BLaER1 treated with 17β-estradiol and CSF1 and Interleukin-3, amounts not matched to agents 10 nM and 100 nM (cell line): Measurements from ENCODE around the gene PSEN2.
A peak's percentile ranks its signal among the peaks of the same experiment; 100 is the strongest.
"Not testable (repeated sequence)": the region's sequence is repeated elsewhere in the genome, so short reads cannot be mapped to it uniquely, and the experiment has no call there.

Experiments
- H3K27ac ChIP-seq, 11 experiments: shearing (Covaris generic); formaldehyde crosslinking; 2 replicates each; pipeline ENCODE4 v1.8.1; 2022
- H3K27me3 ChIP-seq, 11 experiments: shearing (Covaris generic); formaldehyde crosslinking; 2 replicates each; pipeline ENCODE4 v1.8.1; 2022
- H3K36me3 ChIP-seq, 11 experiments: shearing (Covaris generic); formaldehyde crosslinking; 2 replicates each; pipeline ENCODE4 v1.8.1; 2022
- H3K4me1 ChIP-seq, 10 experiments: shearing (Covaris generic); formaldehyde crosslinking; 2 replicates each; pipeline ENCODE4 v1.8.1; 2022
- H3K4me2 ChIP-seq, 11 experiments: shearing (Covaris generic); formaldehyde crosslinking; 2 replicates each; pipeline ENCODE4 v1.8.1; 2022
- H3K4me3 ChIP-seq, 10 experiments: shearing (Covaris generic); formaldehyde crosslinking; 2 replicates each; pipeline ENCODE4 v1.8.1; 2022
- H3K9ac ChIP-seq, 11 experiments: shearing (Covaris generic); formaldehyde crosslinking; 2 replicates each; pipeline ENCODE4 v1.8.1; 2022
- H3K9me3 ChIP-seq, 11 experiments: shearing (Covaris generic); formaldehyde crosslinking; replicated peaks in 1 of 11; 2 replicates each; pipeline ENCODE4 v1.8.1; 2022
- H4K20me1 ChIP-seq, 11 experiments: shearing (Covaris generic); formaldehyde crosslinking; 2 replicates each; pipeline ENCODE4 v1.8.1; 2022
- Cebpa-rat ChIP-seq, 11 experiments: shearing (Covaris generic); IDR thresholded peaks; 2 replicates each; pipeline ENCODE4 v1.8.1; 2022

The PSEN2 gene

DNA sequence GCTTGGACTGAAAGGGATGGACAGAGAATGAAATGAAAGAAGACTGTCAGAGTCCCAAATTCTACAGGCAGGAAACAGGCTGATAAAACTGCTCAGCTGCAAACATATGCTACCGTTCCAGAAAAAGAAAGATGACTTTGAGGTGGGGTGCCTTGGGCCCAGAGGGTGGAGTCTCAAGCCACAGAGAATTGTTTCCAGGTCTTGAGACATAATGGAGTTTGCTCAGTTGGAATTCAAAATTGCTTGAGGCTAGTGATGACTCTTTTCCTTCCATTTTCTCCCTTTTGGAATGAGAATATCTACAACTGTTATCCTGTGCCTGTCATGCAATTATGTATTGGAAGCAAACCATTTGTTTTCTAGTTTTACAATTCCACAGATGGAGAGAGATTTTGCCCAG, 23.6 kb upstream of the PSEN2 start:
- Histone ChIP-seq H3K27ac (no peak overlapping the region), H3K27me3 (no peaks in the 10 kb centered on the region), H3K9ac (no peak overlapping the region), H3K4me2 (peak overlapping the region in 9 of 11 experiments; percentile 0 to 51 (median 23); a peak in 13 of 22 replicates), H3K9me3 (peaks cover 0 to 16% (median 0%) of the 10 kb centered on the region in 11 experiments; a peak in 5 of 22 replicates), H3K4me1 (peaks cover 0 to 30% (median 19%) of the 10 kb centered on the region in 10 experiments; a peak in 14 of 20 replicates), H4K20me1 (no peaks in the 10 kb centered on the region), H3K4me3 (no peak overlapping the region), H3K36me3 (no peaks in the 10 kb centered on the region)
- no peak for TF ChIP-seq Cebpa-rat (IDR thresholded peaks at IDR 0.05)

DNA sequence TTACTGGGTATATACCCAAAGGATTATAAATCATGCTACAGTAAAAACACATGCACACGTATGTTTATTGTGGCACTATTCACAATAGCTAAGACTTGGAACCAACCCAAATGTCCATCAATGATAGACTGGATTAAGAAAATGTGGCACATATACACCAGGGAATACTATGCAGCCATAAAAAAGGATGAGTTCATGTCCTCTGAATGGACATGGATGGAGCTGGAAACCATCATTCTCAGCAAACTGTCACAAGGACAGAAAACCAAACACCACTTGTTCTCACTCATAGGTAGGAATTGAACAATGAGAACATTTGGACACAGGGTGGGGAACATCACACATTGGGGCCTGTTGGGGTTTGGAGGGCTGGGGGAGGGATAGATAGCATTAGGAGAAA, 15.9 kb upstream of the PSEN2 start:
- peaks cover 0 to 13% (median 5%) of the 10 kb centered on the region in 11 experiments; a peak in 6 of 22 replicates for H3K9me3 ChIP-seq
- H3K27me3 ChIP-seq, H3K4me2 ChIP-seq, H3K27ac ChIP-seq, H3K36me3 ChIP-seq, H3K4me3 ChIP-seq, H4K20me1 ChIP-seq, H3K9ac ChIP-seq, H3K4me1 ChIP-seq: not testable (repeated sequence)

DNA sequence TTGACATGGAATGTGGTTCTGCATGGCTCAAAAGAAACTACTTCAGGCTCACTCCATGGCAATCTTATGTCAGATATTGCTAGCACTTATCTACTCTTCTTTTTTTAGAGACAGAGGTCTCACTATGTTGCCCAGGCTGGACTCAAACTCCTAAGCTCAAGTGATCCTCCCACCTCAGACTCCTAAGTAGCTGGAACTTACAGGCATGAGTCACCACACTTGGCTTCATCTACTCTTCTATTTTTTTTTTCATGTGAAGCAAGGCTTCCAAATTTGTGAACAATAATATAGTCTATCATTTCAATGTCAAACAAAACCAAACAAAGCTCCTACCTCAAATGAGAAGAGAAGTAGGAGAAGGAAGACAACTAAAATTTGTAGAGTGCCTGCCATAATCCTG, 7.5 kb upstream of the PSEN2 start:
- no peaks in the 10 kb centered on the region for H3K9me3 ChIP-seq
- H3K27ac ChIP-seq, result peak overlapping the region in 2 of 11 experiments; percentile 21 to 24; a peak in 2 of 22 replicates
- H4K20me1 ChIP-seq, result no peaks in the 10 kb centered on the region
- peaks cover 20 to 32% (median 23%) of the 10 kb centered on the region in 10 experiments for H3K4me1 ChIP-seq
- H3K36me3 ChIP-seq, result no peaks in the 10 kb centered on the region
- H3K27me3 ChIP-seq, result no peaks in the 10 kb centered on the region
- no peak overlapping the region for H3K9ac ChIP-seq
- H3K4me3 ChIP-seq, result no peak overlapping the region
- no peak for TF ChIP-seq Cebpa-rat (IDR thresholded peaks at IDR 0.05)
- H3K4me2 ChIP-seq, result peak overlapping the region; percentile 46 to 76 (median 64)

DNA sequence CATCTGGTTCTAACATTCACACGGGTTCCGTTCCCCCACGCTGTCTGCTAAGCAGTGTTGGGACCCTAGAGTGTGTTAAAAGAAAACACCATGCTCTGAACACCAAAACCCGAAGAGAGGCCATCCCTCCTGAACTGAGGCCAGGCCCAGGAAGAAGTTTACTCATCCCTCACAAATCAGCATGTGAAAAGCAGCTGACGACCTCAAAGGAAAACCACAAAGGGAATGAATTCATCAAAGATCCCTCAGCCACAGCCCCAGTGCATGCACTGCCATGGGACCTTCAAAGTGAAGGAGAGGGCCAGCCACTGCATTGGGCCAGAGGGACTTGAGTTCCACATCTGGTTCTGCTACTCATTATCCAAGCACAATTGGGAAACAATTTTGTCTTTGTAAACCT, 7.0 kb upstream of the PSEN2 start:
- H3K4me2 ChIP-seq, result peak overlapping the region; percentile 46 to 76 (median 64)
- H3K9ac ChIP-seq, result no peak overlapping the region
- H3K36me3 ChIP-seq, result no peaks in the 10 kb centered on the region
- no peaks in the 10 kb centered on the region for H3K9me3 ChIP-seq
- peak overlapping the region in 2 of 11 experiments; percentile 21 to 24; a peak in 2 of 22 replicates for H3K27ac ChIP-seq
- peaks cover 20 to 32% (median 23%) of the 10 kb centered on the region in 10 experiments for H3K4me1 ChIP-seq
- H4K20me1 ChIP-seq, result no peaks in the 10 kb centered on the region
- no peak overlapping the region for H3K4me3 ChIP-seq
- no peaks in the 10 kb centered on the region for H3K27me3 ChIP-seq
- no peak for TF ChIP-seq Cebpa-rat (IDR thresholded peaks at IDR 0.05)

DNA sequence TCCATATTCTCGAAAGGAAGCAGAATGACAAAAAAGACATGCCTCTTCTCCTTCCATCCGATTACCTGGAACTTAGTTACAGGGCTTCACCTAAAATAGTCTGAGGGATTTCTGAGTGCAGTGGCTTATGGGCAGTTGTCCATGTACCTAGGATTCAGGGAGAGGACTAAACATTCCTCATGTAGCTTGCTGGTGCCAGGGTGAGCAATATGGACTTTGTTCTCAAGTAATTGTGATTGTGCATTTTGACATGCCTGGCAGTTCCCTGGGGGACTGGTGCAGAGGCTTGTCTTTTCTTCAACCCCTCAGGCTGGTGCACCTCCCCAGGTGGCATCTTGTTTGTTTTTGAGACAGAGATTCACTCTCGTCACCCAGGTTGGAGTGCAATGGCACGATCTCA, 6.1 kb upstream of the PSEN2 start:
- 0 out of 22 replicates have a peak, but pooled peaks cover 0 to 4% (median 0%) of the 10 kb centered on the region in 11 experiments for H3K9me3 ChIP-seq
- peaks cover 20 to 32% (median 23%) of the 10 kb centered on the region in 10 experiments for H3K4me1 ChIP-seq
- H3K9ac ChIP-seq, result no peak overlapping the region
- H4K20me1 ChIP-seq, result no peaks in the 10 kb centered on the region
- peak overlapping the region; percentile 46 to 76 (median 64); a peak in 21 of 22 replicates for H3K4me2 ChIP-seq
- no peak overlapping the region for H3K4me3 ChIP-seq
- no peak for TF ChIP-seq Cebpa-rat (IDR thresholded peaks at IDR 0.05)
- no peaks in the 10 kb centered on the region for H3K36me3 ChIP-seq
- H3K27me3 ChIP-seq, result peaks cover 0 to 7% (median 2%) of the 10 kb centered on the region in 11 experiments; a peak in 8 of 22 replicates
- H3K27ac ChIP-seq, result no peak overlapping the region

DNA sequence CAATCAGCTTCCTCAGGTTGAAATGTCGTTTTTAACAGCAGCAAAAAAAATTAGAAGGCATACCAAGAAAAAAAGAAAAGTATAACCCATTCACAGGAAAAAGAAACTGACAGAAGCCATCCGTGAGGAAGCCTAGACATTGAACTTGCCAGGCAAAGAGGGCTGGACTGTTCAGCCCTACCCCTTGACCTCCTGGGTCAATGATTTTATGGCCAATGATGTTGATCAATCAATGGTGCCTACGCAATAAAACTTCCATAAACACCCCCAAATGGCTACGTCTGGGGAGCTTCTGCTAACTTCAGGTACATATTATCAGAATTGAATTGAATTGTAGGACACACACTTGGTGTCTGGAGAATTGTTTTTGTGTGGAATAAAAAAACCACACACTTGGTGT, 4.8 kb upstream of the PSEN2 start:
- H3K4me1 ChIP-seq, result peaks cover 20 to 40% (median 27%) of the 10 kb centered on the region in 10 experiments
- no peak overlapping the region for H3K27ac ChIP-seq
- H4K20me1 ChIP-seq, result no peaks in the 10 kb centered on the region
- no peak for TF ChIP-seq Cebpa-rat (IDR thresholded peaks at IDR 0.05)
- H3K4me3 ChIP-seq, result no peak overlapping the region
- H3K36me3 ChIP-seq, result no peaks in the 10 kb centered on the region
- peaks cover 0 to 20% (median 15%) of the 10 kb centered on the region in 11 experiments; a peak in 21 of 22 replicates for H3K27me3 ChIP-seq
- 0 out of 22 replicates have a peak, but pooled peaks cover 0 to 4% (median 0%) of the 10 kb centered on the region in 11 experiments for H3K9me3 ChIP-seq
- no peak overlapping the region for H3K9ac ChIP-seq
- H3K4me2 ChIP-seq, result no peak overlapping the region

DNA sequence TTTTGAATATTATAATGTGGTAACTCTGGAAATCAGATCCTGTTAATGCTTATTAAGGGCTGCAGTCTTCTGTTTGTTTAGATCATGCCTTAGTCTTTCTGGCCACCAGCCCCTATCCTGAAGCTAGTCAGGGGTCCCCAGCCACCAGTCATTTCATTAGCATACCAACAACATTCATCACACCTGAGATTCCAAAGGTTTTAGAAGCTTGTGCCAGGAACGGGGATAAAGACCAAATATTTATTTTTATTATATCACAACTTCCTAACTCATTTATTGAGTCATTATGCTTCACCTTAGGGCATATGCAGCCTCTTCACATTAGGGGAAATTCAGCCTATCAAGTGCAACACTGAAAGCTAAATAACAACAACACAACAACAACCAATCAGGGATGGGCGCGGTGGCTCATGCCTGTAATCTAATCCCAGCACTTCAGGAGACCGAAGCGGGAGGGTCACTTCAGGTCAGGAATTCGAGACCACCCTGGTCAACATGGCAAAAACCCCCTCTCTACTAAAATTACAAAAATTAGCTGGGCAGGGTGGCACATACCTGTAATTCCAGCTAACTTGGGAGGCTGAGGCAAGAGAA, 2.9 kb upstream of the PSEN2 start:
- Histone ChIP-seq H3K9me3 (0 out of 22 replicates have a peak, but pooled peaks cover 0 to 4% (median 0%) of the 10 kb centered on the region in 11 experiments), H3K9ac (no peak overlapping the region), H3K36me3 (no peaks in the 10 kb centered on the region), H3K4me2 (no peak overlapping the region), H4K20me1 (peaks cover 0 to 6% (median 0%) of the 10 kb centered on the region in 11 experiments; a peak in 1 of 22 replicates), H3K27ac (no peak overlapping the region), H3K4me3 (no peak overlapping the region), H3K4me1 (peaks cover 29 to 47% (median 39%) of the 10 kb centered on the region in 10 experiments), H3K27me3 (peaks cover 15 to 39% (median 31%) of the 10 kb centered on the region in 11 experiments)
- TF ChIP-seq Cebpa-rat (IDR thresholded peaks at IDR 0.05), result no peak

DNA sequence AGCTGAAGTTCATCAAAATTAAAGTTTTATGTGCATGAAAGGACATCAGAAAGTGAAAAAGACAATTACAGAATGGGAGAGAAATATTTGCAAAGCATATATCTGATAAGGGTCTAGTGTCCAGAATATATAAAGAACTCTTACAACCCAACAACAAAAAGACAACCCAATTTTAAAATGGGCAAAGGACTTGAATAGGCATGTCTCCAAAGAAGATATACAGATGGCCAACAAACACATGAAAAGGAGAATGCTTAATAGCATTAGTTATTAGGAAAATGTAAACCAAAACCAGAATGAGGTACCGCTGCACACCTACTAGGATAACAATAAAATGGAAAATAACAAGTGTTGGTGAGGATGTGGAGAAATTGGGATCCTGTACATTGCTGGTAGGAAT, 1.7 kb upstream of the PSEN2 start:
- Histone ChIP-seq H3K27me3 (peaks cover 15 to 41% (median 33%) of the 10 kb centered on the region in 11 experiments), H3K36me3 (no peaks in the 10 kb centered on the region), H3K4me3 (no peak overlapping the region), H3K4me1 (peaks cover 17 to 36% (median 28%) of the 10 kb centered on the region in 10 experiments), H3K4me2 (no peak overlapping the region), H4K20me1 (peaks cover 0 to 6% (median 0%) of the 10 kb centered on the region in 11 experiments; a peak in 2 of 22 replicates), H3K27ac (no peak overlapping the region), H3K9me3 (0 out of 22 replicates have a peak, but pooled peaks cover 0 to 4% (median 0%) of the 10 kb centered on the region in 11 experiments), H3K9ac (no peak overlapping the region)
- TF ChIP-seq Cebpa-rat (IDR thresholded peaks at IDR 0.05), result no peak

DNA sequence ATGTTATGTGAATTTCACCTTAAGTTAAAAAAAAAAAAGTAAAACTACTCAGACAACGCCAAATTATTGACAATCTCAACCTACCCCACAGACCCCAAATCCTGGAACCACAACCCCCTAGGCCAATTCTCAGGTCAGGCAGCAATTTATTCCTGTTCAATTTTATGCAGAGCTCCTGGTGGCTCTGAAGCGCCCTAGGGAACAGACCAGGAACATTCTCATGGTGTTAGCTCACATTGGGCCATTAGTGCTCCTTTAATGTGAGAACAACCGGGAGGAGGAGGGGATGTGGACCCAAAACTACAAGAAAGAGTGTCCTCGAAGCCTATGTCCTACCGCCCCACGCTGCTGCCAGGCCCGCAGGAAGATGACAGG, 403 bp upstream of the PSEN2 start:
- H3K9me3 ChIP-seq, result 0 out of 22 replicates have a peak, but pooled peaks cover 0 to 4% (median 0%) of the 10 kb centered on the region in 11 experiments
- peaks cover 0 to 8% (median 0%) of the 10 kb centered on the region in 11 experiments; a peak in 3 of 22 replicates for H4K20me1 ChIP-seq
- H3K27ac ChIP-seq, result peak overlapping the region in 2 of 11 experiments; percentile 54 to 62; a peak in 3 of 22 replicates
- peak overlapping the region; percentile 94 to 100 (median 99) for H3K4me2 ChIP-seq
- H3K36me3 ChIP-seq, result no peaks in the 10 kb centered on the region
- peak overlapping the region; percentile 55 to 85 (median 74); a peak in 16 of 22 replicates for H3K9ac ChIP-seq
- H3K27me3 ChIP-seq, result peaks cover 15 to 41% (median 33%) of the 10 kb centered on the region in 11 experiments
- peaks cover 16 to 34% (median 28%) of the 10 kb centered on the region in 10 experiments for H3K4me1 ChIP-seq
- TF ChIP-seq Cebpa-rat (IDR thresholded peaks at IDR 0.05), result no peak
- H3K4me3 ChIP-seq, result peak overlapping the region; percentile 64 to 81 (median 72)
